Measurements from ENCODE around the gene C22orf15.
"Not testable (repeated sequence)": the region's sequence is repeated elsewhere in the genome, so short reads cannot be mapped to it uniquely, and the experiment has no call there.

The C22orf15 gene

DNA sequence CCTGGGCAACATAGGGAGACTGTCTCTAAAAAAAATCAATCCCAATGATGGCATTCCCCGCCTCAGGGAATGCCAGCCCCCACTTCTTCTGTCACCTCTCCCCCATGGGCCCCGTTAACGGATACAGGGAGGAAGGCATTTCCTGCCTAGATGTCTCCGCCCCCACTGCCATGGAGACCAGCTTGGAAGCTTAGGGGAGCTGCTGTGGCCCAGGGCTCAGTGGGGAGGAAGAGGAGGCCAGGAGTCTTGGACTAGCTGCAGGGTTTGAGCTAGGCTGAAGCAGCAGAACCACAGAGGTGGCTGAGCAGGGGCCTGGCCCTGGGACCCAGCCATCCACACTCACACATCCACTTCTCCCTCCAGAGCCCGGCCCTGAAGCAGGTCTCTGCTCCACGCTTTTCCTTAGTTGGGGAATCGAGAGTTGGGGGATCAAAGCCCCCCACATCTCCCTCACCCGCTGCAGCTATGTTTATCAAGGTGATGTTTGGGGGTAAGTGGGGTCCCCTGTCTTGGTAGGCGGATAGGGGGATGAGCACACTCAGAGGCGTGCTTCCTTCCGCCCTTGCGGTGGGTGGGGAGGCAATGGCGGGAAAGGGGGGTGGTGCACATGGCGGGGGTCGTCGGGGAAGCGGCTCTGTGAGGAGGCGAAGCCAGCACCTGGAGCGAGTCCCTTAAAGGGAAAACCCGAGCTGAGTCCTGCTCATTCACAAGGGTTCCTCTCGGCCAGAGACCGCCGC is at the start of gene C22orf15:
C22orf15 (plus strand) TSS at position 149 of the 737 bp plus-strand sequence; CDS start at position 466, 317 bp downstream.
- DNase-seq, result no peak

- no peak for DNase-seq
These were observed 48.8 kb upstream of the C22orf15 start for GRCh38 chr22:23713696-23714595.

GRCh38 chr22:23714596-23715578 is 47.9 kb upstream of the C22orf15 start:
- DNase-seq, result no peak

- no peak for DNase-seq
These were observed 46.9 kb upstream of the C22orf15 start for GRCh38 chr22:23715806-23716375.

DNA sequence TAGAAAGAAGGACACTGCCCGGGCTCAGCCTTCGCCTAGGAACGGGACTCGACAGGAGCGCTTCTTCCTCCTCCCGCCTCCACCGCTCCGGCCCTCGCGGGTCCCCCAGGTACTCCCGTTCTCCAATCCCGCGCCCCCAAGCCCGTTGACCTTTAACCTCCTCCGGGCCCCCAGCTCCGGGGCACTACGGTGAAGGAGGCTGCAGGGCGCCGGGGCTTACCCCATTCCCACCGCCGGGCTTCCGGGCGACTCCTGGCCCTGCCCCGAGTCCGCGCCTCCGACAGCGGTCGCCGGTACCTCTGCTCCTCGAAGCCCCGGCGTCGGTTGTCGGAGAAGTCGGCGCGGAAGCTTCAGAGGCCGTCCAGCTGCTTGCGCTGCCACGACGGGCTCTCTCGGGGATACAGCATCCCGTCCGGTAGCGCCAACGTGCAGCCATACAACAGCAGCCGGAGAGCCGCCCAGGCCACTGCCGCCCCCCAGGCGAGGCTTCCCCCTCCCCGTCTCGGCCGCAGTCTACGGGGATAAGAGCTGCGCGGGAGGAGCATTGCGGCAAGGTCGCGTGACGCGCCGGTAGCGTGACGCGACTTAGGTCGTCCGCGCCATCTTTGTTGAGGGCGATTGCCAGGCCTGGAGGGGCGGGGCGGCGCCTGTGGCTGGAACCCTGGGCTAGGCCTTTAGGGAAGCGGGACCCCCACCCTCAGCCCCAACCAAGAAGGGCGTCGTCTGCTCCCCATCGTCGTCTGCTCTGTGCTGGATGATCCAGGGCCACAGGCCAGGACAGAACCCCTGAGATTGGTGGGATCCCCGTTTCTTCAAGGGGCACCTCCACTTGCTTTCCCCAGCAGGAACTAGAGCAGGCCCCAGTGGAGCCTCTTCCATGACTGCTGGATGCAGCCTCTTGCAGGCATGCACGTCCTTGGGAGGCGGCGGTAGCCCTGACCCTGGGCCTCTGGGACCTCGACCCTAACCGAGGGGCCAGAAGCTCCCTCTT is 45.7 kb upstream of the C22orf15 start:
- DNase-seq, result no peak

- no peak for DNase-seq
These were observed 44.2 kb upstream of the C22orf15 start for GRCh38 chr22:23718371-23719165.

DNA sequence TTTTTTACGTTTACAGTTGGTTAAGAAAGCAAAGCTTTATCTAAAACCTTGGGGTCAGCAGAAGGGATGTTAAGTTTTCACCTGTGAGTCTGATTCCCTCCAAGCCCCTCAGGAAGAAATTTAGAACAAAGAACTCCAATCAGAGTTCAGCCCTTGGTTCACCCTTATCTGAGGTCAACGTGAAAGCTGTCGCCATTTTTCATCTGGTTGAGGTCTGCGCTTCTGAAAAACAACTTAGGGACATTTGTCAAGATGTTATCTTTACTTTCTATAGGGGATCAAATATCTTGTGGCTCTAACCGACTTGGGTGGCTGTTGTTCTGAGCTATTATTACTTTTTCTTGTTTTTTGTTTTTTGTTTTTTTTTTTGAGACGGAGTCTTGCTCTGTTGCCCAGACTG is 41.9 kb upstream of the C22orf15 start:
- no peak for DNase-seq

- no peak for DNase-seq
These were observed 40.6 kb upstream of the C22orf15 start for GRCh38 chr22:23722160-23722559.

DNA sequence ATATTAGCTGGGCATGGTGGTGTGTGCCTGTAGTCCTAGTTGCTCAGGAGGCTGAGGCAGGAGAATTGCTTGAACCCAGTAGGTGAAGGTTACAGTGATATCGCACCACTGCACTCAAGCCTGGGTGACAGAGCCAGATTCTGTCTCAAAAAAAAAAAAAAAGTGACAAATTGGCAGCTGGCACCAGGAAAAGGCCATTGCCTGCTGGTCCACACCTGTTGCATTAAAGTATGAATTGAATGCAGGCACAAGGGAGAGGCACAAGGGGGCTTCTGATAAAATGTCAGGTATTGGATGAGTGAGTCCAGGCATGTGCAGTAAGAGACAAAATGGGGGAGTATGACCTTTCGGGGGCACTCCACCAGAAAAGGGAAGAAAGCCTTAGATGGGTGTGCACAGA is 40.1 kb upstream of the C22orf15 start:
- no peak for DNase-seq

DNA sequence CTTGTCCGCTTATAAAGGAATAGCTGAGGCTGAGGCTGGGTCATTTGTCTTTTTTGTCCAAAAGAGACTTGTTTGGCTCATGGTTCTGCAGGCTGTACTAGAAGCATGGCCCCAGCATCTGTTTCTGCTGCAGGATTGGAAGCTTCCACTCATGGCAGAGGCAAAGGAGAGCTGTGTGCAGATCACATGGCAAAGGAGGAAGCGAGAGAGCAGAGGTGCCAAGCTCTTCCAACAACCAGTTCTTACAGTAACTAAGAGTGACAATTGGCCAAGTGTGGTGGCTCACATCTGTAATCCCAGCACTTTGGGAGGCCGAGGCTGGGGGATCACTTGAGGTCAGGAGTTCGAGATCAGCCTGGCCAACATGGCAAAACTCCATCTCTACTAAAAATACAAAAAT is 34.7 kb upstream of the C22orf15 start:
- not testable (repeated sequence) for DNase-seq

- DNase-seq, result no peak
These were observed 25.1 kb upstream of the C22orf15 start for GRCh38 chr22:23737696-23738095.

DNA sequence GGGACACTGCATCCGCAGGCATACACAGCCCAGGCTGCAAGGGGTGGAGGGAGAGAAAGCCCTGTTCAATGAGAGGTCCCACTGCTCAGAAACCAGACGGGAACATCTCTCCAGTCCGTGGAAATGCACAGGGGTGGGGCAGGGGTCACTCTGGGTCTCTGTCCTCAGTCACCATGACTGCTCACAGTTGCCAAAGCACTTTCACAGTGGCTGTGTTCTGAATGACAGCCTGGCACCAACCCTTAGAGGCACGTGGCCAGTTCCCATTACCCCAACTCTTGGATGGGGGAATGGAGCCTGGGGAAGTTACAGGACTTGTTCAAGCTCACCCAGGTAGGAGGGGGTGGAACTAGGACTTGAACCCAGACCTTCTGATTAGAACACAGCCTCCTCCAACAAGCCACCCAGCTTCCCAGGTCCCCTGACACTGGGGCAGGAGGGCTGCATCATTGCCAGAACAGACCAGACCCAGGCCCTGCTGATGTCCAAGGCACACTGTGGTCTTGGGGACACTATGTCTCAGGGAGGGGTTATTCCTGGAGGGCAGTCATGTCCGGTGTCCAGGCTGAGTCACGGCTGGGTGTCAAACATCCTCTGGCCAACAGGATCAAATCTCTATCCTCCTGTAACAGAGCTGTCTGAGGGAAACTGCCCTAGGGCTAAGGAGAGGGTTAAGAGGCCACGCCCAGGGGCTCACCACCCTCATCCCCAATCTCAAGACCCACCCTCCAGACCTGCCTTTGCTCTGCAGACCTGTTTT is 20.1 kb upstream of the C22orf15 start:
- no peak for DNase-seq

- no peak for DNase-seq
These were observed 19.5 kb upstream of the C22orf15 start for GRCh38 chr22:23743303-23743705.

- DNase-seq, result no peak
These were observed 18.8 kb upstream of the C22orf15 start for GRCh38 chr22:23744001-23744400.

DNA sequence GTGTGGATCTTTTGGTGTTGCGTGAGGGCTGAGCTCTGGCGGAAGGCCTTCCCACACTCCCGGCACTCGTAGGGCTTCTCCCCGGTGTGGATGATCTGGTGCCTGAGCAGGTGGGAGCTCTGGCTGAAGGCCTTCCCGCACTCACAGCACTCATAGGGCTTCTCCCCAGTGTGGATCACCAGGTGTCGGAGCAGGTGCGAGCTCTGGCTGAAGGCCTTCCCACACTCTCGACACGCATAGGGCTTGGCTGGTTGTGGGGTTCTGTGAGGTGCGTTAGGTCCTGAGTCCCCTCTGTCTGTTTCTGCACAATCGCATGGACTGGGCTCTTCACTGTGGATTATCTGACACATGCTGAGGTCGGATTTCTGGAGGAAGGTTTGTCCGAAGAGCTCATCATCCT is 18.3 kb upstream of the C22orf15 start:
- DNase-seq, result no peak

- DNase-seq, result no peak
These were observed 17.0 kb upstream of the C22orf15 start for GRCh38 chr22:23745791-23746190.

- DNase-seq, result no peak
These were observed 12.9 kb upstream of the C22orf15 start for GRCh38 chr22:23749841-23750301.

DNA sequence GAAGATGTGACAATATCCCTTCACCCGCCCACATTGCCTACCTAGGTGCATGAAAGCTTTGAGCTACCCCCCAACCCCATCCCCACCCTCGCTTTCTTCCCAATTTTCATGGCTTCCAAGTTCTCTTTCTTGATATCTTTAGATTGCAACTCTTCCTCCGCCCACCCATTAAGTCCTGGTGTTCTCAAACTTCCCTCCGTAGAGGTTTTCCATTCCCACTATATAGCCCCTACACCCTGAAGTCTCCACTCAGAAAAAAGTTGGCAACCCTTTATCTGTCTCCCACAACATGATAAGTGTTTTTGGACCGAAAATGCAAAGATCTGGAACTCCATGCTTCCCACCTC is 12.4 kb upstream of the C22orf15 start:
- no peak for DNase-seq

- DNase-seq, result no peak
These were observed 11.9 kb upstream of the C22orf15 start, which contains the start of gene ZNF70 for GRCh38 chr22:23750714-23751440. Gene ZNF70, minus strand, starts transcription at chr22:23751112. Its CDS starts 5,972 bp downstream, at chr22:23745140.
